Measurements from ENCODE around the gene MXRA8. TPM values are rescaled to one million over a fixed set of nuclear protein-coding genes. Genes with fewer than 3 reads are reported as not detected.
A peak's percentile ranks its signal among the peaks of the same experiment; 100 is the strongest.

The MXRA8 gene
- total RNA-seq, 1 experiment from 2014 or later, result 0.23 TPM

DNA sequence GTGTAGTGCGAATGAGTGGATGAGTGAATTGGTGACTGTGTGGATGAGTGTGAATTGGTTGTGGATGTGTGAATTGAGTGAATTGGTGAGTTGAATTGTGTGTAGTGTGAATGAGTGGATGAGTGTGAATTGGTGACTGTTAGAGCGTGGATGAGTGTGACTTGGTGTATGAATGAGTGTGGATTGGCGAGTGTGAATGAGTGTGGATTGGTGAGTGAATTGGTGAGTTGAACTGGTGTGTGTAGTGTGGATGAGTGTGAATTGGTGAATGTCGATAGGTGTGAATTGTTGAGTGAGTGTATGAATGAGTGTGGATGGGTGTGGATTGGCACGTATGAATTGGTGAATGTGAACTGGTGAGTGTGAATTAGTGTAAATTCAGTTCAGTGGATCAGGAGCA, 9.0 kb upstream of the MXRA8 start:
- no peak for DNase-seq (ENCODE audit: low read depth)

DNA sequence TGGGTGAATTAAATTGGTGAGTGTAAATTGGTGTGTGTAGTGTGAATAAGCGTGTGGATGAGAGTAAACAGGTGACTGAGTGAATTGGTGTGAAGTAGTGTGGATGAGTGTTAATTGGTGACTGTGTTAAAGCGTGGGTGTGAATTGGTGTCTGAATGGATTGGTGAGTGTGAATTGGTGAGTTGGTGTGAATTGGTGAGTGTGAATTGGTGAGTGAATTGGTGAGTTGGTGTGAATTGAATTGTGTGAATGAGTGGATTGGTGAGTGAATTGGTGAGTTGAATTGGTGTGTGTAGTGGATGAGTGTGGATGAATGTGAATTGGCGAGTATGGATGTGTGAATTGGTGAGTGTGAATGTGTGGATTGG, 8.3 kb upstream of the MXRA8 start:
- no peak for DNase-seq (ENCODE audit: low read depth)

DNA sequence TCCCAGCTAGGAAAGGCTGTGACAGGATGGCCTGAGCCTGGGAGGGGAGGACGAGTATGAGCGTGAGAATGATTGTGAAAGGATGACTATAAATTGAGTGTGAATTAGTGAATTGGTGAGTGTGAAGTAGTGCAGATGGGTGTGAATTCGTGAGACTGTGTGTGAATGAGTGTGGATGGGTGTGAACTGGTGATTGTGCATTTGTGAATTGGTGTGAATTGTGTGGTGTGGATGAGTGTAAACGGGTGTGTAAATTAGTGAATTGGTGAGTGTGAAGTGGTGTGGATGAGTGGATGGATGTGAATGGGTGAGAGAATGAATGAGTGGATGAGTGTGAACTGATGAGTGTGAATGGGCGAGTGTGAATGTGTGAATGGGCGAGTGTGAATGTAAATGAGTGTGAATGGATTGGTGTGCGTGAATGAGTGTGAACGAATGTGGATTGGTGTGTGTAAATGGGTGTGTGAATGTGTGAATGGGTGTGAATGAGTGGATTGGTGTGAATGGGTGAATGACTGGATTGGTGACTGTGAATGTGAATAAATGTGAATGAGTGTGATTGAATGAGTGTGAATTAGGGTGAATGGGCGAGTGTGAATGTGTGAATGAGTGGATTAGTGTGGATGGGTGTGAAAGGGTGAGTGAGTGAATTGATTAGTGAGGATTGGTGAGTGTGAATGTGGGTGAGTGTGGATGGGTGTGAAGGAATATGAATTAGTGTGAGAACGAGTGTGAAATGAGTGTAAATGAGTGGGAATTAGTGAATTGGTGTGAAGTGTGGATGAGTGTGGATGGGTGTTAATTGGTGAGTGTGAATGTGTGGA, 7.7 kb upstream of the MXRA8 start:
- no peak for DNase-seq (ENCODE audit: low read depth)

DNA sequence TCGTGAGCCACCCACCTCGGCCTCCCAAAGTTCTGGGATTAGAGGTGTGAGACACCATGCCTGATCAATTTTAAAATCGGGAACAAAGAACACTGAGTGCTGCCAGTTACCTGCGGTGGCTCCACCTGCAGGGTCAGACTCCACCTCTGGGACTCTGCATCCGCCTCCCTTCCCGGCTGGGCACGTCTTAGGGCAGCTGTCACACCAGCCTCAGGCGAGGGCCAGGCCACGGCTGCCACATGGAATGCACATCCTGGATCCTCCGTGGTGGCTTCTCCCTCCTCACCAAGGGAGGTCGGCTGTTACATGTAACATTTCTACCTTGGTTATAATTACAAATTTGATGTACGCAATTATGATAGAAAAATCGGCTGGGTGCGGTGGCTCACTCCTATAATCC, 5.9 kb upstream of the MXRA8 start:
- DNase-seq (ENCODE audit: low read depth), result no peak

DNA sequence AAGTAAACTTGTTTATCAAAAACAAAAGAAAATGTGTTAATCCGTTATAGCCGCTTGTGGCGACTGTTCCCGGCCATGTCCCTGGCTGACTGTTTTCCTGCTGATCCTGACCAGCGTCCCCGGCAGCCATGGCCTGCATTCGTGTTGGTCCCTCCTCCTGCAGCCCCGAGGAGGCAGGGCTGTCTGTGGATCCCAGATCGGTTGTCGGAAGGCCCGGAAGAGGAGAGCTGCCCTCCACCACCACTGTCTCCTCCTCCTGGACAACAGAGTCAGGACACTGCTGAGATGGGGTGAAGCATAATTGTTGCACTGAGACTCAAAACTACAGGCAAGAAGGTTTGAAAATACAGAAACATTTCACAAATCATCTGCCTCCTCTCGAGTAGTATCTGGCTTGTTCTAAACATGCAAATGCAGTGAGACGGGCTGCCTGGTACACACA, 3.6 kb upstream of the MXRA8 start:
- DNase-seq (ENCODE audit: low read depth), result peak; percentile 37

DNA sequence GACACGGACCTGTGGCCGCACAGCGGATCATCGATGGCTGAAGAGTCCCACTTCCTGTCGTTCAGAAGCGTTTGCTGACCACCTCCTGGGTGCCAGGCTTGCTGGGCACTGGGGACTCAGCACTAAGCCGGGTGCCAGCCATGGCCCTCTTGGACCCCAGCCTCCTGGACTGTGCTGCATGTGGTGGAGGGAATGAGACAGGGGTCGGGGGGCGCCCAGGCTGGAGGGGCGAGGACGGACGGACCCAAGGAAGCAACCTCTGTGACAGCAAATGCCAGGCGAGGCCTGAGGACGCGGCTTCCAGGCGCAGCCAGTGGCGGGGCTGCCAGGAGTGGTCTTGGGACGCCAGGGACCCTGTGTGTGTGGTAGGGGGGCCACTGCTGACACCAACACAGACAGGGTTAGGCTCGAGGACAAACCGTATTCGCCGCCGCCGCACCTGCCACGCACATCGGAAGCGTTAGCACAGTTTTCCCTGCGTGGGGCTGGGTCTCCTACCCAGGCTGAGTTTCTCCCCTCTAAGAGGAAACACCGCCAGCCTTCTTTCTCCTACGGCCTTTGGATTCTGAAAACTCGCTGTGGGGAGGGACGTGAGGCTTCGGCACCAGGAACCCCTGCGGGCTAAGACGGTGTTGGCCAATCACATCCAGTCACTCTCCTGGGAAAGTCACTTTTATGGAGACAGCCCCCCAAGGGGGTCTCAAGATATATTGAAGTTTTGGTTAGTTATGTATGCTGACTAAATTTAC, 3.1 kb upstream of the MXRA8 start:
- DNase-seq (ENCODE audit: low read depth), result no peak

DNA sequence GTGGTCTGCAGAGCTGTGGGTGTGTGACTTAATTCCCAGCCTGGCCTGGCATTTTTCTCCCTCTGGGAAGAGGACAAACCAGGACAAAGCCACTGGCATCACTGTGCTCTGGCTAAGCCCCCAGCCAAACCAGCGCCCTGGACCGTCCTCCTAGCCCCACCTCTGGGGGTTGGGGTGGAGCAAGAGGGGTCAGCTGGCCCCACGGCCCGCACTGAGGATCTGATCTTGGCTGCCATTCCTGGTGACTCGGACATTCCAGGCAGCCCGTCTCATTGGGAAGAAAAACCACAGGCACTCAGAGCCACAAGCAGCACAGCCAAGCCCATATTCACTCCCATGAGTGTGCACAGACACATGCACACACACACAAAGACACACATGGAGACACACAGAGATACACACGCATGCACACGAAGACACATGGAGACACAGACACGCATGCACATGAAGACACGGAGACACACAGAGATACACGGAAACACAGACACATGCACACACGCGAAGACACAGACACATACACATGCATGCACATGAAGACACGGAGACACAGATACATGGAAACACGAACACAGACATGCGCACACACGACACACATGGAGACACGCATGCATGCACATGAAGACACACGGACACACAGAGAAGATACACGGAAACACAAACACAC, 2.3 kb upstream of the MXRA8 start:
- peak; percentile 94 for DNase-seq (ENCODE audit: low read depth)

DNA sequence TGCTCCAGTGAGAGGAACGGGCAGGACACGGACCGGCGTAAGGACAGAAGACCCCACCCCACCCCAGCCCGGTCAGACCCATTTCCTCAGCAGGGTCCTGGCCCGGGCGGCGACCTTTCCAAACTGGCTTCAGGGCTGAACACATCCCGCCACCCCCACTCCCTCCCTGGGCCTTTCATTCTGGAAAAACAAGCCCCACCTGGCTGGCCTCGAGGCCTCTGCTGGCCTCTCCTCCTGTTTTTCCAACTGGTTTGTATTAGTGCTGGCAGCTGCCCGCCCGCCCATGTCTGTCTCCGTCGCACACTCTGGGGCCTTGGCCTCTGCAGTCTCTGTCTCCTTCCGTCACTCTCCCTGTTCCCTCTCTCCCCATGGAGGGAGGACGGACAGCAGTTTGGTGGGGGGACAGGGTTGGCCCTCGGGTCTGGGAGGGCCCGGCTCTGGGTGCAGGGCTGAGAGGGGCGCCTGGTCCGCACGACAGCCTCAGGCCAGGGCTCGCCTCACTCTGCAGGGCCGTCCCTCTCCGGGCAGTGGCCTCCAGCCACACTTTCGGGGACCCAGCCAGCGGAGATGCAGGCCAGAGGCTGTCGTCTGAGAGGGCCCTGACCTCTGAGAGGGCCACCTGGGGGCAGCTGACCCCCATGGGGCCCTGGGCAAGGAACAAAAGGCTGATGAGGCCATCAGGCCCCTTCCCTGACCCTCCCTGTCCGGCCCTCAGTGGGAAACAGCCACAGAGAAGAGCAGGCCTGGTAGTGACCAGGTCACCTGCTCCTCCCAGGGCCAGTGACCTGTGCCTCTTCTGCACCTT, 1.5 kb upstream of the MXRA8 start:
- peak; percentile 69 for DNase-seq (ENCODE audit: low read depth)

DNA sequence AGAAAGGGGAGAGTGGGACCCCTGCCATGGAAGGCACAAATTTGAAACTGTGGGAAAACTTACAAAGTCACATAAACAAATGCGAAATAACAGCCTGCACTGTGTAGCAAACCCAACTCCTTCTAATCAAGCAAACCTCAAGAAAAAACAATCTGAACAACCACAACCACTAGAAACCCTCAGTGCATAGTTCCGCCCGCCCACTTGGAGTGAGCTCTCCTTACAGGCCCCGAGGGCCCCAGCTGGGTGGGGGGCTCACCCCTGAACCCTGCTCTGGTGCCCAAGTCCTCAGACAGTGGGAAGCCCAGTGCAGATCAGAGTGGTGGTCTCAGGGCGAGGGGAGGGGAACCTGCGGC, 931 bp upstream of the MXRA8 start:
- peak; percentile 64 for DNase-seq (ENCODE audit: low read depth)

DNA sequence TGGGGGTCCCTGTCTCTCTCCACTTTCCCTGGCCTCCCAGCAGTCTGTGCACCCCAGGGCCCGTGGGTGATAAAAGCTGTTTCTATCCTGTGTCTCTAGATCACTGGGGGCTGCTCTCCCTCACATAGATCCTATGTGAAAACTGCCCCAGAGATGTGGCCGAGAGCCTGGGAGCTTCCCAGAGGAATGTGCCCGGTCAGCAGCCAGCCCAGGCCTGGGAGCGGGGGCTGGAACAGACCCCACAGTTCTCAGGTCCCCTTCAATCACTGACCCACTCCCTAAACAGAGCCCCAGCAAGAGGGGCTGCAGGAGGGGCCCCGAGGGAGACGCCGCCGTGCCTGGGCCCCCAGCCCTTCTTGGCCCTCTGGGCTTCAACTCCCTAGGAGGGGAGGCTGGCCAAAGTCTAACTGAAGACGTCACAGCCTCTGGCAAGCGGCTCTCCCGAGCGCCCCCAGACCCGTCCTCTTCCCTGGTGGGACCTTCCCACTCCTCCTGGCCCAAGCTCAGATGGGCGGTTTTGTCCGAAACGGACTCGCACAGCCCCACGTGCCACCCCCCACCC, 403 bp downstream of the MXRA8 start:
- no peak for DNase-seq (ENCODE audit: low read depth)

DNA sequence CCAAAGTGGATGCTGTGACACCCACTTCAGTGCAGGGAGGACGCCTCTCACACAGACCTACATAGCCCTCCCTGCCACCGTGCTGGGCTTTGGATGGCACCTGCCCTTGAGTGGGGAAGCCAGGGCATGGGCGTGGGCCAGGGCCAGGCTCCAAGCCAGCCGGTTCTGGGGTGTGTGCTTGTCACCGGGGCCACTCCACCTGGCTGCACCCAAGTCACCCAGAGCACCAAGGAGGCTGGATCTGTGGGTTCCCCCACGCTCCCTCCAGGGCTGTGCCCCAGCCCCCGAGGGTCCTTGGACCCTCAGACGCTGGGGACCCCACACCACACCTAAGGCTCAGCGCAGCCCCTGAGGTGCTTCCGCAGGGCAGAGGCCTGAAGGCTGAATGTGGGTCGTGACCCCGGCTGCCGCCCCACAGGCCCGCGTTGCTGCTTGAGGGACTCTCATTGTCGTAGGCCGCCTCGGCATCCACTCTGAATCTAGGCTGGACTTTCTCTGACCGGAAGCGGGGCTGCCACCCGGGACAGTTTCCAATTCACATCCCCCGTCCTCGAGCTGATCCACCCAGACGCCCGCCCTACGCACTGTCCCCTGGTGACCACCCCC, 1.5 kb downstream of the MXRA8 start:
- DNase-seq (ENCODE audit: low read depth), result no peak

DNA sequence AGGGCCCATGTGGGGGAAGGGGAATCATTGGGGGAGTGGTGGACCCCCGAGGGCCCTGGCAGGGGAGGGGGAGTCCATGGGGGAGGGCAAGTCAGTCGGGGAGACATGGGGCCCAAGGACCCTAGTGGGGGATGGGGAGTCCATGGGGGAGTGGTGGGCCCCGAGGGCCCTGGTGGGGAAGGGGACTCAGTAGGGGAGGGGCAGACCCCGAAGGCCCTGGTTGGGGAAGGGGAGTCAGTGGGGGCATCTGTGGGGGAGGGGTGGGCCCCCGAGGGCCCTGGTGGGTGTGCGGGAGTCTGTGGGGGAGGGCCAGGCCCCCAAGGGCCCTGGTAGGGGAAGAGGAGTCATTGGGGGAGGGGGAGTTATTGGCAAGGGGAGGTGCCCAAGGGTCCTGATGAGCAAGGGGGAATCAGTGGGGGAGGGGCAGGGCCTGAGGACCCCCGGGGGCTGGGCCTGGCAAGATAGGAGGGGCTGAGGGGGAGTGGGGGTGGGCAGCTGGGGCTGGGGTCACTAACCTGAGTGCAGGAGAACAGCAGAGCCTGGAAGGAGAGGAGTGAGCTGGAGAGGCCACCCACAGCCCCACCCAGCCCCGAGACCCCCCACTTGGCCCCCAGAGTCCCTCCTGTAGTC, 2.1 kb downstream of the MXRA8 start:
- DNase-seq (ENCODE audit: low read depth), result no peak

DNA sequence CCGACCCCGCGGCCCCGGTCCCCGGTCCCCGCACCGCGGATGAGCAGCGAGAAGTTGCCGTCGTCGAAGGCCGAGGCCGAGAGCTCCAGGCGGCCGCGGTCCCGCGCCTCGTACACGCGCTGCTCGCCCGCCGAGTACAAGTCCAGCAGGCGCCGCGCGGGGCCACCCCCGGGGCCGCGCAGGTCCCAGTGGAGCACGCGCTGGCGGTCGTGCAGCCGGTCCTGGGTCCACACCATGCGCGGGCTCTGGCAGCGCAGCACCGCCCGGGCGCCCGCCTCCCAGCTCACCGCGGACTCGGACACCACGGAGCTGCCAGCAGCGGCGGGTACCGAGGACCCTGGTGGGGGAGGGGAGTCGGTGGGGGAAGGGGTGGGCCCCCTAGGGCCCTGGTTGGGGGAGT, 2.9 kb downstream of the MXRA8 start:
- DNase-seq (ENCODE audit: low read depth), result no peak

DNA sequence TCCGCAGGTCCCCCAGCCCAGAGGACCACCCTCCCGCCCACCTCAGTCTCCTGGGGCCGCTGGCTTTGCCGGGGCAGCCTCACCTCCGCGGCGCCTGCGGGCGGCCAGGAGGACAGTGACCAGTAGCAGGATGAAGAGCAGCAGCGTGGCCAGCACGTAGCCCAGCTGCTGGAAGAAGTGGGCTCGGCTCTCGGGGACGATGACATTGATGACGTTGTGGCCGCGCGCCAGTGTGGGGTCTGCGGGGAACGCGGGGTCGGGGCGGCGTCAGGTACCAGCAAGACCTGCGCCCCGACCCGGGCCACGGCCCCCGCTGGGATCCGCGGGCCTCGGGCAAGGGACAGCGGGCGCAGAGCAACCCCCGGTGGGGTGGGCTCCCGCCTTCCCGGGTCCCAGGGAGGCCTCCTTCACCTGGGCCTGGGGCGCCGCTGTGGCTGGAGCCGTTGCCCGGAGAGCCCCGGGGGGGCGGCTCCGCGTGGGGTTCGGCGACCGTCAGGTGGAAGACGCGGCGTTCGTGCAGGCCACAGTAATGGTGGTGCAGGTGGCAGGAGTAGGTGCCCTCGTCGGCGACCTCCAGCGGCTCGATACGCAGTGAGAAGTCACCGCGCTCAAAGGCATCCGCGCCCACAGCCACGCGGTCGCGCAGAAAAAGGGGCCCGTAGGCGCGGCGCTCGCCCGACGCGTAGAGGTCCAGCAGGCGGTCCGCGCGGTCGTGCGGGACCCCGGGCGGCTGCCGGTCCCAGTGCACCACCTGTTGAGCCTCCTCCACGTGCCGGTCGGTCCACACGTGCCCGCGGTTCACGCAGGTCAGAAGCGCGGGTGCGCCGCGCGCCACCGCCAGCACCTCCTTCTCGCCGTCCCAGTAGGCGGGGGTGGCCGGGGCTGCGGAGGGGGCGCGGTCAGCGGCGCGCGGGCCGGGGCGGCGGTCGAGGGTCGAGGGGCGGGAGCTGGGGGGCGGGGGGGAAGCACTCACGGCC, 3.8 kb downstream of the MXRA8 start:
- DNase-seq (ENCODE audit: low read depth), result no peak

DNA sequence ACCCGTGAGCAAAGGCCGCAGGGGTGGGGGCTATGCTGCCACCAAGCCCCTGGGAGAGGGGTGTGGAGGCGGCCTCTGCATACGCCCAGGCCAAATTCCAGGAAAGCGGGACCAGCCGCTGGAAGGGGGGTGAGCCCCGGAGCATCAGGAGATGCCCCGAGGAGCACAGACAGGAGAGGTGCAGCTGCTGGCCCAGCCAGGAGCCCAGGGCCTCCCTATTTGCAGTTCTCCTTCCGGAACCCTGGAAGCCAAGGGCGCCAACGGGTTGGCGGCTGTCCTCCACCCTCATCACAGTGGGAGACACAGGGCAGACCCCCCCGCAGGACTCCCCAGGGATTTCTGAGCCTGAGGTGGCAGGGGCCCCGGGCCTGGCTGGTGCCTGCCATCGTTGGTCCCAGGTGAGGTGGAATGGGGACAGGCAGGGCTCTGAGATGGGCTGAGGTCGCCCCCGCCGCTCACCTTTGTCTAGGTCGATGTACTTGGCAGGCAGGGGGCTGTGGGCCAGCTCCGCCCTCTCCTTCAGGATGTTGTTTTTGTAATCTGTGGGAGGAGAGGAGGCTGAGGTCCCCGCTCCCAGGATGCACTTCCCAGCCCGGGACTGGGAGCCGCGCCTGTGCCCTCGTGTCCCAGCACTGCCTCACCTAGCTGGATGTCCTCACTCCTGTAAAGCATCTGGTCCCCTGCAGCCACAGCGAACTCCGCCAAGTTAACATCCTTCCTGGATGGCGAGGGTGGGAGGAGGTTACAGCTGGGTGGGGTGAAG, 4.8 kb downstream of the MXRA8 start:
- DNase-seq (ENCODE audit: low read depth), result no peak

DNA sequence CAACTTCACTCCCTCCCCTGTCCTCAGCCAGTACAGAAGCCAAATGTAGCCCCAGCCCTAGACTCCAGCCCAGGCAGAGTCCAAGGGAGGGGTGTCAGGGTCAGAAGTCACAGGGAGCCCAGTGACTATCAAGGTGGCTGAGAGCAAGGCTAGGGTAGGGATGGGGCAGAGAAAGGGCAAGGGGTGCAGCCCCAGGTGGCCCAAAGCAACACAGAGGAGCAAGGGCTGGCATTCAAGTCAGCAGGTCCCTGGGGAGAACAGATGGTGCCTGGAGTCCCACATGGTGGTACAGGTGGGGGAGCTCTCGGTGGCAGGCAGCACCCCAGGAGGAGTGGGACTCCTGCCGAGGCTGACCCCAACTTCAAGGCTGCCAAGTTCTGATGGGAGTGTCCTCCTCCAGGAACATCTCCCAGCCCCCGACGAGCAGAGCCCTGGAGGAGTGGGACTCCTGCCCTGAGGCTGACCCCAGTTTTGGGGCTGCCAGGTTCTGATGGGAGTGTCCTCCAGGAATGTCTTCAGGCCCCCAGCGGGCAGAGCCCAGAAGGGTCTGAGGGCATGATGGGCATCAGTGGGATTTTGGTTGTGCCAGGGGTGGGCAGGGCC, 5.5 kb downstream of the MXRA8 start:
- DNase-seq (ENCODE audit: low read depth), result no peak

DNA sequence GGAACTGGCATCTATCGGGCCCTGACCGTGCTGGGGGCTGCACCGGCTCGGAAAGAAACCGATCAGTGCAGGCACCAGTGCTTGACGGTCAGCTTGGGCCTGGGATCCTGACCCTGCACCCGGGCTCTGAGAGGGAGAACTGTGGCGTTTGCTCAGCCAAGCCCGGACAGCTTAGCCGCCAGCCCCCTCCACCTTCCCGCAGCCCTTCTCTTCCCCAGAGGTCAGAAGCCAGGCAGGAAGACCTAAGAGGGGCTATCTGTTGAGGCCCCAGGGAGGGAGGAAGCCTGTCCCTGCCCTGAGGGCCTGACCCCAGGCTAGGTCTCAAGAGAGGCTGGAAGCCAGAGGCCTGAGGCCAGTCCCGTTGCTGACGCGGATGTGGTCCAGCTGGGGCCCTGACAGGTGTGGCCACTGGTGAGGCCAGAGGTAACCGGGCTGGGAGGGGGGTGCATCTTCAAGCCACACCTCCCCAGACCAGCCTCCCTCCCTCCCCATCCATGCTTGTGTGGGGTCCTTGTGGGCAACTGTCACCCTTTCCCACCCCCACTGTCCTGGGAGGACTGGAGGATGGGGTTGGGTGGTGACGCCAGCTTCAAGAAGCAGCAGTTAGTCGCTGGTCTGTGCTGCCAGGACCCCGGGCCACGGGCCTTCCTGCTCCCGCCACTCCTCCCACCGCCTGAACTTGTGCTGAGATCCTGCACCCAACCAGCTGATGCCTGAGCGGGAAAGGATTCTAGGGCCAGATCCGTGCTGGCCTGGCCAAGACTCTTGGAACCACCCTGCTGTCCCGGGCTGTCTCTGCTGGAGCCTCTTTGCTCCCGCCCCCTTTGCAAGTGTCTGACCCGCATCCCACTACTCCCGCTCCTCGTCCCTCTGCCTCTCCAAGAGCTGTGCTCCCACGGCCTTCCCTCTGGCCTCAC, 6.6 kb downstream of the MXRA8 start:
- DNase-seq (ENCODE audit: low read depth), result no peak
